Liver (tissue), 9 donors: ENCODE data around the gene WDR27. TPM values are rescaled to one million over a fixed set of nuclear protein-coding genes. Genes with fewer than 3 reads are reported as not detected.

ENCODE experiments used
- DNase-seq: peaks from one replicate; pipeline ENCODE4 v3.0.0-alpha.2; 2017; ENCODE audit warnings: low spot score
- H3K27ac ChIP-seq, 2 donors: one replicate each; pipeline ENCODE4 v1.7.0; 2013; ENCODE audit warnings: inconsistent platforms in 2 of 2, low read length in 2 of 2, control low read depth in 1 of 2, low read depth in 1 of 2, mild to moderate bottlenecking in 1 of 2
- H3K27me3 ChIP-seq, 4 donors: one replicate each; pipeline versions ENCODE4 v1.6.1 to v1.7.0; 2013; ENCODE audit warnings: low read length in 3 of 4, inconsistent platforms in 1 of 4, mild to moderate bottlenecking in 1 of 4, moderate library complexity in 1 of 4; ENCODE audit not compliant: control insufficient read depth in 4 of 4, insufficient read depth in 4 of 4
- H3K36me3 ChIP-seq, 4 donors: one replicate each; pipeline versions ENCODE4 v1.6.1 to v1.7.0; 2013; ENCODE audit warnings: low read length in 3 of 4, mild to moderate bottlenecking in 3 of 4, low read depth in 1 of 4, moderate library complexity in 1 of 4; ENCODE audit not compliant: control insufficient read depth in 4 of 4, insufficient read depth in 3 of 4
- H3K4me1 ChIP-seq, 4 donors: one replicate each; pipeline versions ENCODE4 v1.6.1 to v1.7.0; 2013; ENCODE audit warnings: low read length in 3 of 4, mild to moderate bottlenecking in 3 of 4, moderate library complexity in 1 of 4; ENCODE audit not compliant: control insufficient read depth in 4 of 4, insufficient read depth in 4 of 4
- H3K4me3 ChIP-seq, 3 donors: one replicate each; pipeline versions ENCODE4 v1.6.1 to v1.7.0; 2013; ENCODE audit warnings: low read length in 3 of 3, control low read depth in 1 of 3, low read depth in 1 of 3, mild to moderate bottlenecking in 1 of 3
- H3K9ac ChIP-seq, 2 donors: one replicate each; pipeline ENCODE4 v1.7.0; 2013; ENCODE audit warnings: low read length in 2 of 2, mild to moderate bottlenecking in 2 of 2, moderate library complexity in 2 of 2, control low read depth in 1 of 2, low read depth in 1 of 2
- H3K9me3 ChIP-seq, 4 donors: one replicate each; pipeline versions ENCODE4 v1.6.1 to v1.7.0; 2013; ENCODE audit warnings: low read length in 3 of 4; ENCODE audit not compliant: control insufficient read depth in 4 of 4
- HNF4A ChIP-seq, 2 donors: conservative IDR thresholded peaks; 2 replicates each; pipeline ENCODE4 v1.6.1; 2016; ENCODE audit warnings: antibody characterized with exemption in 2 of 2, mild to moderate bottlenecking in 2 of 2
- RXRA ChIP-seq, 2 donors: IDR thresholded peaks; 2 replicates each; pipeline ENCODE4 v1.6.1; 2017 to 2018; ENCODE audit warnings: antibody characterized with exemption in 2 of 2, mild to moderate bottlenecking in 1 of 2
- SP1 ChIP-seq: IDR thresholded peaks from 2 replicates; pipeline ENCODE4 v1.6.1; 2018; ENCODE audit warnings: antibody characterized with exemption, mild to moderate bottlenecking
- TAF1 ChIP-seq: conservative IDR thresholded peaks from 2 replicates; pipeline ENCODE4 v1.6.1; 2016; ENCODE audit warnings: antibody characterized with exemption, mild to moderate bottlenecking
- YY1 ChIP-seq: IDR thresholded peaks from 2 replicates; pipeline ENCODE4 v1.6.1; 2016; ENCODE audit warnings: antibody characterized with exemption, mild to moderate bottlenecking
- WGBS: extraction: QIAGEN DNeasy Blood & Tissue Kit; methylation state at CpG from one replicate; pipeline ENCODE4 v1.1.7; 2013; 5-methylcytosine and 5-hydroxymethylcytosine counted together
- polyA plus RNA-seq, 2 donors: library from polyadenylated mRNA; stranded (reverse) in 1 of 2; unstranded in 1 of 2; fragments of 200-250 nt in 1 of 2; fragments of >200 nt in 1 of 2; fragmentation: Nextera tagmentation in 1 of 2; extraction: Ambion mirVana in 1 of 2; gene quantifications; one replicate each; pipeline versions ENCODE4 v1.2.1 to v1.2.3, GENCODE V29; 2013 to 2015
- total RNA-seq, 2 donors: library from RNA; depleted of rRNA; stranded (reverse); fragments of >200 nt; gene quantifications; one replicate each; pipeline ENCODE4 v1.2.3, GENCODE V29; 2014
- TF ChIP-seq, protein P1 (sequence below): IDR thresholded peaks from 2 replicates; pipeline ENCODE4 v1.6.1; 2016; ENCODE audit warnings: antibody characterized with exemption
- TF ChIP-seq, protein P2 (sequence below): IDR thresholded peaks from 2 replicates; pipeline ENCODE4 v1.6.1; 2016; ENCODE audit warnings: antibody characterized with exemption
- TF ChIP-seq, protein P3 (sequence below): IDR thresholded peaks from 2 replicates; pipeline ENCODE4 v1.6.1; 2016; ENCODE audit warnings: antibody characterized with exemption, mild to moderate bottlenecking
- TF ChIP-seq, protein P4 (sequence below): fragments of 150-350 bp; IDR thresholded peaks from 2 replicates; pipeline ENCODE4 v1.5.1; 2017; ENCODE audit warnings: improper control_type of control experiment, low read depth, low read length; ENCODE audit not compliant: missing input control
- TF ChIP-seq, protein P5 (sequence below): IDR thresholded peaks from 2 replicates; pipeline ENCODE4 v1.6.1; 2016; ENCODE audit warnings: antibody characterized with exemption
- donor health status: healthy.
- donor health status: healthy.
- donor health status: healthy.
- donor health status: healthy.
- donor health status: healthy.

WDR27 gene
- total and polyA plus RNA-seq, 4 donors: 3.7 to 20.1 (median 7.7) TPM

DNA sequence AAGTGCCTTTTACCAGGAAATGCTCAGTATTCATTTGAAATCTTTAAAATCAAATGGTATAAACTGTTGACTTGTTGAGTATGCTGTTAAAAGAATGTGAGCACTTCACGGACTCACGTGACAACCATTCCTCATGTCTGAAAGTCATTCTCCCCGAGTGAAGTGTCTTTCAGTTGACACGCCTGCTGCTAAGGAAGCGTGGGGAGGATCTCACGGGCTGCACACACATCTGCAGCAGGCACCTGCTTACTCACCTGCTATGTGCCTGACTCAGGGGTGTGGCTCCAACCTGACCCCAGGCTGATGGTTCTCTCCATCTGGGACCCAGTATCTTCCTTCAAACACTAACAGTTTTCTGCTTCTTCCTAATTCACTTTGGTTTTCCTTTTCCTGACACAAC is 32.7 kb downstream of the WDR27 start:
- no peaks in the 10 kb centered on the region for H3K4me1 ChIP-seq
- WGBS: 94% methylated on average over 6 of the region's 6 CpGs
- no peaks in the 10 kb centered on the region for H3K27me3 ChIP-seq
- H3K27ac ChIP-seq: no peak overlapping the region
- H3K9me3 ChIP-seq: no peaks in the 10 kb centered on the region
- H3K4me3 ChIP-seq: no peak overlapping the region
- no peak overlapping the region for H3K9ac ChIP-seq
- no peak for TF ChIP-seq YY1
- TF ChIP-seq, protein P1, sequence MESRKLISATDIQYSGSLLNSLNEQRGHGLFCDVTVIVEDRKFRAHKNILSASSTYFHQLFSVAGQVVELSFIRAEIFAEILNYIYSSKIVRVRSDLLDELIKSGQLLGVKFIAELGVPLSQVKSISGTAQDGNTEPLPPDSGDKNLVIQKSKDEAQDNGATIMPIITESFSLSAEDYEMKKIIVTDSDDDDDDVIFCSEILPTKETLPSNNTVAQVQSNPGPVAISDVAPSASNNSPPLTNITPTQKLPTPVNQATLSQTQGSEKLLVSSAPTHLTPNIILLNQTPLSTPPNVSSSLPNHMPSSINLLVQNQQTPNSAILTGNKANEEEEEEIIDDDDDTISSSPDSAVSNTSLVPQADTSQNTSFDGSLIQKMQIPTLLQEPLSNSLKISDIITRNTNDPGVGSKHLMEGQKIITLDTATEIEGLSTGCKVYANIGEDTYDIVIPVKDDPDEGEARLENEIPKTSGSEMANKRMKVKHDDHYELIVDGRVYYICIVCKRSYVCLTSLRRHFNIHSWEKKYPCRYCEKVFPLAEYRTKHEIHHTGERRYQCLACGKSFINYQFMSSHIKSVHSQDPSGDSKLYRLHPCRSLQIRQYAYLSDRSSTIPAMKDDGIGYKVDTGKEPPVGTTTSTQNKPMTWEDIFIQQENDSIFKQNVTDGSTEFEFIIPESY: no peak
- TF ChIP-seq, protein P2, sequence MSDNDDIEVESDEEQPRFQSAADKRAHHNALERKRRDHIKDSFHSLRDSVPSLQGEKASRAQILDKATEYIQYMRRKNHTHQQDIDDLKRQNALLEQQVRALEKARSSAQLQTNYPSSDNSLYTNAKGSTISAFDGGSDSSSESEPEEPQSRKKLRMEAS: no peak
- no peak for TF ChIP-seq SP1
- no peak for TF ChIP-seq RXRA (IDR thresholded peaks at IDR 0.05)
- no peak for DNase-seq
- peaks cover 4 to 45% (median 19%) of the 10 kb centered on the region in 4 donors for H3K36me3 ChIP-seq

DNA sequence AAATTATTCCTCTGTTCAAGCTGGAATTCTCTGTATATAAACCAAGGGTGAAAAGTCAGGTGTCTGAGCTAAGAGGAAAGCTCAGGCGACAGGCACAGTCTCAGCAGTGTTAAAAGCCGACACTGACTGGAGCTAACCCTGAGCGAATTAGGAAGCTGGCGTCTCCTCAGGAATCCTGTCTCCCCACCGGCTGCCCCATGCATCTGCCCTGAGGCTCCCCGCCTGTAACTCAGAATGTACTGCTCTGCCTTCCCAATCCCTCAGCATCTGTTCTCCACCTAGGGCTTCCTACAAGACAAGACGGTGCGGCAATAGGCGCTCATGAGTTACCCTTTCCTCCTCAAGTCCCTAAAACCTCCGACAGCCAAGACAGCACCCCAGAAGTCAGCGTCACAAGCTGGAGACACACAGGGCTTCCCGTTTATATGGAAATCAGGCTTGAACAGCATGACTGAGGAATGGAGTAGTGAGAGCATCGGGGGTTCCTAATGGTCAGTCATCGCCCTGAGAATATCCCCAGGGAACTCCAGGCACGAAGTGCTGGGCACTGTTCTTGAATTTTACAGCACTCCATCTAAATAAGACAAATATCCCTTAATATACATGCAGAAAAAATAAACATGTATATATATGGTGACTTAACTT is 33.5 kb downstream of the WDR27 start:
- TF ChIP-seq RXRA (IDR thresholded peaks at IDR 0.05) (no peak), TAF1 (no peak), HNF4A (conservative IDR thresholded peaks at IDR 0.05) (no peak)
- TF ChIP-seq, protein P1: no peak
- TF ChIP-seq, protein P3, sequence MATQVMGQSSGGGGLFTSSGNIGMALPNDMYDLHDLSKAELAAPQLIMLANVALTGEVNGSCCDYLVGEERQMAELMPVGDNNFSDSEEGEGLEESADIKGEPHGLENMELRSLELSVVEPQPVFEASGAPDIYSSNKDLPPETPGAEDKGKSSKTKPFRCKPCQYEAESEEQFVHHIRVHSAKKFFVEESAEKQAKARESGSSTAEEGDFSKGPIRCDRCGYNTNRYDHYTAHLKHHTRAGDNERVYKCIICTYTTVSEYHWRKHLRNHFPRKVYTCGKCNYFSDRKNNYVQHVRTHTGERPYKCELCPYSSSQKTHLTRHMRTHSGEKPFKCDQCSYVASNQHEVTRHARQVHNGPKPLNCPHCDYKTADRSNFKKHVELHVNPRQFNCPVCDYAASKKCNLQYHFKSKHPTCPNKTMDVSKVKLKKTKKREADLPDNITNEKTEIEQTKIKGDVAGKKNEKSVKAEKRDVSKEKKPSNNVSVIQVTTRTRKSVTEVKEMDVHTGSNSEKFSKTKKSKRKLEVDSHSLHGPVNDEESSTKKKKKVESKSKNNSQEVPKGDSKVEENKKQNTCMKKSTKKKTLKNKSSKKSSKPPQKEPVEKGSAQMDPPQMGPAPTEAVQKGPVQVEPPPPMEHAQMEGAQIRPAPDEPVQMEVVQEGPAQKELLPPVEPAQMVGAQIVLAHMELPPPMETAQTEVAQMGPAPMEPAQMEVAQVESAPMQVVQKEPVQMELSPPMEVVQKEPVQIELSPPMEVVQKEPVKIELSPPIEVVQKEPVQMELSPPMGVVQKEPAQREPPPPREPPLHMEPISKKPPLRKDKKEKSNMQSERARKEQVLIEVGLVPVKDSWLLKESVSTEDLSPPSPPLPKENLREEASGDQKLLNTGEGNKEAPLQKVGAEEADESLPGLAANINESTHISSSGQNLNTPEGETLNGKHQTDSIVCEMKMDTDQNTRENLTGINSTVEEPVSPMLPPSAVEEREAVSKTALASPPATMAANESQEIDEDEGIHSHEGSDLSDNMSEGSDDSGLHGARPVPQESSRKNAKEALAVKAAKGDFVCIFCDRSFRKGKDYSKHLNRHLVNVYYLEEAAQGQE: no peak
- TF ChIP-seq, protein P4, sequence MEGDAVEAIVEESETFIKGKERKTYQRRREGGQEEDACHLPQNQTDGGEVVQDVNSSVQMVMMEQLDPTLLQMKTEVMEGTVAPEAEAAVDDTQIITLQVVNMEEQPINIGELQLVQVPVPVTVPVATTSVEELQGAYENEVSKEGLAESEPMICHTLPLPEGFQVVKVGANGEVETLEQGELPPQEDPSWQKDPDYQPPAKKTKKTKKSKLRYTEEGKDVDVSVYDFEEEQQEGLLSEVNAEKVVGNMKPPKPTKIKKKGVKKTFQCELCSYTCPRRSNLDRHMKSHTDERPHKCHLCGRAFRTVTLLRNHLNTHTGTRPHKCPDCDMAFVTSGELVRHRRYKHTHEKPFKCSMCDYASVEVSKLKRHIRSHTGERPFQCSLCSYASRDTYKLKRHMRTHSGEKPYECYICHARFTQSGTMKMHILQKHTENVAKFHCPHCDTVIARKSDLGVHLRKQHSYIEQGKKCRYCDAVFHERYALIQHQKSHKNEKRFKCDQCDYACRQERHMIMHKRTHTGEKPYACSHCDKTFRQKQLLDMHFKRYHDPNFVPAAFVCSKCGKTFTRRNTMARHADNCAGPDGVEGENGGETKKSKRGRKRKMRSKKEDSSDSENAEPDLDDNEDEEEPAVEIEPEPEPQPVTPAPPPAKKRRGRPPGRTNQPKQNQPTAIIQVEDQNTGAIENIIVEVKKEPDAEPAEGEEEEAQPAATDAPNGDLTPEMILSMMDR: no peak
- TF ChIP-seq, protein P5, sequence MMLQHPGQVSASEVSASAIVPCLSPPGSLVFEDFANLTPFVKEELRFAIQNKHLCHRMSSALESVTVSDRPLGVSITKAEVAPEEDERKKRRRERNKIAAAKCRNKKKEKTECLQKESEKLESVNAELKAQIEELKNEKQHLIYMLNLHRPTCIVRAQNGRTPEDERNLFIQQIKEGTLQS: no peak
- no peaks in the 10 kb centered on the region for H3K27me3 ChIP-seq
- no peak overlapping the region for H3K27ac ChIP-seq
- DNase-seq: no peak
- no peaks in the 10 kb centered on the region for H3K4me1 ChIP-seq
- H3K36me3 ChIP-seq: peaks cover 4 to 52% (median 22%) of the 10 kb centered on the region in 4 donors
- 97% methylated on average over 15 of the region's 15 CpGs for WGBS
- no peak overlapping the region for H3K9ac ChIP-seq
- H3K9me3 ChIP-seq: no peaks in the 10 kb centered on the region
- H3K4me3 ChIP-seq: no peak overlapping the region
